ENCODE measurements around the gene DUSP22. TPM values are rescaled to one million over a fixed set of nuclear protein-coding genes. Genes with fewer than 3 reads are reported as not detected.
"Not testable (repeated sequence)": the region's sequence is repeated elsewhere in the genome, so short reads cannot be mapped to it uniquely, and the experiment has no call there.

Gene DUSP22, protein sequence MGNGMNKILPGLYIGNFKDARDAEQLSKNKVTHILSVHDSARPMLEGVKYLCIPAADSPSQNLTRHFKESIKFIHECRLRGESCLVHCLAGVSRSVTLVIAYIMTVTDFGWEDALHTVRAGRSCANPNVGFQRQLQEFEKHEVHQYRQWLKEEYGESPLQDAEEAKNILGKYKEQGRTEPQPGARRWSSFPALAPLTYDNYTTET
- 24.2 TPM for polyA plus RNA-seq (ENCODE audit: insufficient read length)

DNA sequence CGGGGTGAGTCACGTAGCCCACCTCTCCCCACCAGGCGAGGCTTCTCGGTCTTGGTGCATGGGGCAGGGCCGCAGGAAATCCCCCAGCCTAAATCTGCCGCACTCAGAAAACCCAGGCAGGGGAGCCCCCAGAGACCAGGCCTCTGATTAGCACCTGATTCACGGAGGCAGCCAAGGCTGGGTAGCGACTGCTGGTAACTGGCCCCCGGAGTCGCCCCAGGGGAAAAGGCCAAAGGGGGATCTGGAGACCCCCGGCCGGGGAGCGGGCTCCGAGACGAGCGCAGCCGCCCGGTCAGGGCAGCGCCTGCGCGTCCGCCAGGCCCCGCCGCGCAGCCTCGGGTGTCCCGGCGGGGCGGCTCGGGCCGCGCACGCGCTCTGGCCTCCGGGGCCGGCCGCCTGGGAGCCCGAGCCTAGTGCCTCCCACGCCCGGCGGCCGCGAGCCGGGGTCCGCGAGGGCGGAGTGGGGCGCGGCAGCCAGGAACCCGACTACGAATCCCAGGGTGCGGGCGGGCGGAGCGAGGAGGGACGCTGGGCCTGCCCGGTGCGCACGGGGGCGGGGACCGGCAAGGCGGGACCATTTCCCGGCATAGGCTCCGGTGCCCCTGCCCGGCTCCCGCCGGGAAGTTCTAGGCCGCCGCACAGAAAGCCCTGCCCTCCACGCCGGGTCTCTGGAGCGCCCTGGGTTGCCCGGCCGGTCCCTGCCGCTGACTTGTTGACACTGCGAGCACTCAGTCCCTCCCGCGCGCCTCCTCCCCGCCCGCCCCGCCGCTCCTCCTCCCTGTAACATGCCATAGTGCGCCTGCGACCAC, at the start of gene DUSP22:
Gene DUSP22 (plus strand): TSS at position 791 of the 809 bp plus-strand sequence. CDS start 53 bp downstream, outside the sequence.
- no peak for DNase-seq (ENCODE audit: low read depth)

DNA sequence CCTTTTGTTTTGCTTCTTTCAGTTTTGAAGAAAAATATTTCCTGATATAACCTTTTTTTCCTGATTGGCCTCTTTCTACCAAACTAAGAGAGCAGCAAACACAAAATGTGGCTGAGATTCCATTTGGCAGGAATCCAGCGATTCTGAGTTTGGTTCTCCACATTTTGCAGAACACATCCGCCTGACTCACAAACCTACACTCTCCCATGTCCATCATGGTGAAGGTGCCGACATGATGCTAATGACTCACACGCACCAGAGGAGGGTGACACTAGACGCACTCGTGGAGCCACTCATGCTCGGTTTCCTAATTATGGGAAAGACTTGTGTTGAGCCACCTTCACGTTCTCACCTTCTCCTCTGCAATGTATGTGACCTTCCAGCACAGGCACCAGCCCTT, 45.9 kb upstream of the DUSP22 start:
- DNase-seq (ENCODE audit: low read depth) = no peak

- no peak for DNase-seq (ENCODE audit: low read depth)
Observed at GRCh38 chr6:247351-247750, 44.9 kb upstream of the DUSP22 start.

DNA sequence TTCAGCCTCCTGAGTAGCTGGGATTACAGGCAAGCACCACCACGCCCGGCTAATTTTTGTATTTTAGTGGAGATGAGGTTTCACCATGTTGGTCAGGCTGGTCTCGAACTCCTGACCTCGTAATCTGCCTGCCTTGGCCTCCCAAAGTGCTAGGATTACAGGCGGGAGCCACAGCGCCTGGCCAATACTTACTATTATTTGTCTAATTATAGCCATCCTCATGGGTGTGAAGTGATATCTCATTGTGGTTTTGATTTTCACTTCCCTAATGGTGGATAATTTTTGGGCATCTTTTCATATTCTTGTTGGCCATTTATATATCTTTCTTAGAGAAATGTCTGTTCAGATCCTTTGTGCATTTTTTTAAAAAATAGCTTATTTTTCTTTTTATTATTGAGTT, 44.2 kb upstream of the DUSP22 start:
- not testable (repeated sequence) for DNase-seq (ENCODE audit: low read depth)

GRCh38 chr6:250676-251075, 41.6 kb upstream of the DUSP22 start:
- no peak for DNase-seq (ENCODE audit: low read depth)

- no peak for DNase-seq (ENCODE audit: low read depth)
Observed at GRCh38 chr6:251920-252319, 40.4 kb upstream of the DUSP22 start.

DNA sequence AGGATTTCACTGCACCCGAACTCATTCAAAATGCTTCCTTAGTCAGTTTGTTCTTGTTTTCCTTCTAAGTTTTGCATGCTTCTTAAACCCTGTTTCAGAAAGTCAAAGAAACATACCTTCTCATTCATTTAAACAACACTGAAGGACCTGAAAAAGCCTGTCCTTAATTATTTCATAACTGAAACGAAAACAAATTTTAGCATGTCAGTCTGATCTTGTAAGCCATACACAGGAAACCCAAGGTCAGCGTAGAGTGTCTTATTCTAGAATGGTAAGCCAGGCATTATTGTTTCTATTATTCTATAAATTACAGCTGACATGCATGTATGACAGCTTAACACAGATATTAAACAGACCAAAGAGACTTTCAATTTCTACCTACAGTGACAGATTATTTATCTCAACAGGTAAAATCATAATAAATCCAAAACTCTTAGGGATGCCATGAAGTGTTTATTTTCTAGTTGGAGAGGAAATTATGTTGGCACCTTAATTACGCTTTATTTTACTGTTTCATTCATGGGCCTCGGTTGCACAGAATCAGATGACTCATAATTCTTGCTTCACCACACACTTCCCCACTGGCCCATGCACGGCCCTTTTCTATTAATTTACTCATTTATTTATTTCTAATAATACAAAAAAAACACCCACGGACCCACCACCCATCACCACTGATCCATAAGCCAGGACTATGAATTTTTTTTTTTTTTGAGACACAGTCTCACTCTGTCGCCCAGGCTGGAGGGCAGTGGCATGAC, 39.3 kb upstream of the DUSP22 start:
- no peak for DNase-seq (ENCODE audit: low read depth)

GRCh38 chr6:254016-254415, 38.3 kb upstream of the DUSP22 start:
- DNase-seq (ENCODE audit: low read depth) = no peak

DNA sequence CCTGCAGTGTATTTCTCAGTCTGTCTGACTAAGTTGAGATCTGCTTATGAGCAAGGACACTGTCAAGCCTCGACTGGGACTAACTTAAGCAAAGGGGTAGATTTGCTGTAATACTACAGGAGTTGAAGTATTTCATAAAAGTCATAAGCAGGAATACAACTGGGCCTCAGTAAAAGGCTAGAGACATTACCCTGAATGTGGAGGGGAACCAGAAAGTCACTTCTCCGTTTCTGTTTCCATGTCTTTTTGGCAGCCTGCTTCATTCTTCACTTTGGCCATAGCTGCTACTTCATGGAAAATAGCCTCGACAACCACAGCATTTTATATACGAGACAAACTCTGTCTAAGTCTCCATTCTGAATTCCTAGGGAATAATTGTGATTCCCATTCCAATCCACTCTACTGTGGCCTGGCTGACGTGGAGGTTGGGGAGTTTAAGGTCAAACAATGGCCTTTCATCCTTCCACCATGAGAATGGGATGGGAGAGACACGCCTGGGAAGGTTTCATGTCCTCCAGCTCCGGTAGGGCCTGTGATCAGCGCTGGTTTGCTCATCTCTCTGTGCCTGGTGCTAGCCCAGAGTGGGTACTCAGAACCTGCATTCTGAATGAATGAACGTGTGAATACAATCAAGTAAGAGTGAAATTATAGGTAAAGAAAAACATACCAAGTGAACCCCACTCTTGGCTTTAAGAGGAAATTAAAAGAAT, 37.1 kb upstream of the DUSP22 start:
- no peak for DNase-seq (ENCODE audit: low read depth)

DNA sequence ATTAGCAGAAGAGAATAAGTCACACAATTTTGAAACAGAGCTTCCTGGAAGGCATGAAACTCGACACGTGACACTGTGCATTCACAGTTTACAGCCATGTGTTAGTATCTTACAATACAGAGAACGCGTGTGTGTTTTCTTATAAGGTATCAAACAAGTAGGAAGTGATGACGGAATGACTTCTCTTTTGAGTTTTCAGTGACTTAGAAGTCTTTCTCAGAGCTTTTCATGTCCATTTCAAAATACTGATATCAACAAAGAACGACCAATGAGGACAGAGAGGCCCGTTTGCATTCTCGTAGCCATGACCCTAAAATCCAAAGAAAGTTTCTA, 36.6 kb upstream of the DUSP22 start:
- DNase-seq (ENCODE audit: low read depth) = no peak

- no peak for DNase-seq (ENCODE audit: low read depth)
Observed at GRCh38 chr6:256169-256568, 36.1 kb upstream of the DUSP22 start.

DNA sequence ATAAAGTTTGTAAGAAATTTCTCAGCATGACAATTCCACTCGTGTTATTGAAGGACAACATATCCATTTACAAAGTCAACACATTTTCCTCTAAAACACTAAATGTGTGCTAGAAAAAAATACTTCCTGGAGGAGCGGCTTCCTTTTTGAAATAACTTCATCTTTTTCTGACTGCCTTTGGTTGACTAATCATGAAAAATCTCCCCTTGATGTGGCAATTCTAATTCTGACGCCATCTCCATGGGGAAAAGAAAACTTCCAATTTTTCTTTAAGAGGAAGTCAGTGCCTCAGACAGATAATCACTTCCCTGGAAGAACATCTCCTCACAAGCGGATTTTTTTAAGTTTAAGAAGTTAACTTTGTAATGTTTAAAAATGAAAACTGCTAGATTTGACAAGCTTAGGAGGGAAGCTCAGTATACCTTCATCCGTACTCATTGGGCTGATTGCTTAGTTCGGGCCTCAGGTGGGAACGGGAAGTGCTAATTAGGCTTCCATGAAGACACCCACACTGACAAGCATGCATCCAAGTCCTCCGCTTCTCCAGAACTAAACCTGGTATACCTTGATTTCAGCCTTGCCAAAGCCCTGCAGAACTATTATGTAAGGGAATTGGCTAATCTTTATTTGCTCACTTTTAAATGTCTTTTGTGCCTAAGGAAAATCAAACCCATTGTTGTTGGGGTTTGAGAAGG, 35.1 kb upstream of the DUSP22 start:
- no peak for DNase-seq (ENCODE audit: low read depth)

DNA sequence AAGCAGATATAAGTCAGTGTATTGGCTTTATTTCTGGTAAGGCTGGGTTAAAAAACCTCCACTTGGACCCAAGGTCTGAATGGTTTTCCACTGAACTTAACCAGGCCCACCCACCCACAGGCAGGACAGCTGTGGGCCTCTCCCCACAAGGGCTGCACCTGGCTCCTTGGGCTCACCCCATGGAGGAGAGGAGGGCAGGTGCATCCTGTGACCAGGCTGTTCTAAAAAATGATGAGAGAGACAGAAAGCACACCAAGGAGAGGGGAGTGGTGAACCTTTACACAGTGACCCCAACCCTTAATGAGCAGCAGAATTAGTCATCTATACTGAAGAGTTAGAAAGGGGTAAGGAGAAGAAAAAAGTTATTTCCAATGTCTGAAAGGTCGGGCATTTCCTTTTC, 34.5 kb upstream of the DUSP22 start:
- DNase-seq (ENCODE audit: low read depth) = no peak

GRCh38 chr6:259316-259715, 33.0 kb upstream of the DUSP22 start:
- DNase-seq (ENCODE audit: low read depth) = no peak

- DNase-seq (ENCODE audit: low read depth) = no peak
Observed at GRCh38 chr6:259901-260508, 32.3 kb upstream of the DUSP22 start.

- DNase-seq (ENCODE audit: low read depth) = no peak
Observed at GRCh38 chr6:264626-265025, 27.7 kb upstream of the DUSP22 start.

DNA sequence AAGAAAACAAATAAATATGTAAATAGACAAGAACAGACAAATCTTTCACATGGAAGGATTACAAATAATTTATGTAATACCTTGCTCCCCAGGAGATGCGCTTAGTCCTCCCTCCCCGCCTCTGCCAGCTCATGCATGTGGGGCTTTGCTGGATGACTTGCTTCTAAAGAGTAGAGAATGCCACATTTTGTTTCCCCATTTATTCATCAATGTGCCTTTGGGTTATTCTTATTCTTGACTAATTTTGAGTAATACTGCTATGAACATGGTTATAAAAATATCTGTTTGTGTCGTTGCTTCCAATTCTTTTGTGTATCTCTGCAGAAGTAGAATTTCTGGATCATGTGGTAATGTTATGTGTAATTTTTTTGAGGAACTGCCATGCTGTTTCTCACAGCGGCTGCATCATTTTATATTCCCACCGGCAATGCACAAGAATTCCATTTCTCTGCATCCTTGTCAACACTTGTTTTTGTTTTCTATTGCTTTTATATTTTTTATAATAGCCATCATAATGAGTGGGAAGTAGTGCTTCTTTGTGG, 23.8 kb upstream of the DUSP22 start:
- DNase-seq (ENCODE audit: low read depth) = no peak

DNA sequence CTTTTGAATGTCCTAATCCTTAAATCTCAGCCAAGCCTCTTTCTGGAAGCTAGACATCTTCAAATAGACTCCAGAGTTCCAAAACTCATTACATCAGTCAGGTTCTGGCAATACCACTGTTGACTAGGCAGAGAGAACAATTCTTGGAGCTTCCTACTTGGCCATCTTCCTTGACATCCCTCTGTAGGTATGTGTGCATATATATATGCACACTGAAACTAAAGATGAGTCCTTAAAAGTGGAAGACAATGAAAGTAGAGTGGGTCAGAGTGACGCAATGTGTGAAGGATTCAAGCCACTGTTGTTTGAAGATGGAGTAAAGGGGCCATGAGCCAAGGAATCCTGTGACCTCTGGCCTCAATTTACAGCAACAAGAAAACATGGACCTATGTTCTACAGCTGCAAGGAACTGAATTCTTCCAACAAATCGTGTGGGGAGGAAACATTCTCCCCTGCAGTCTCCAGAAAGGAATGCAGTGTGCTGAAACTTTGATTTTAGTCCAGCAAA, 18.7 kb upstream of the DUSP22 start:
- peak; percentile 86 for DNase-seq (ENCODE audit: low read depth)

- DNase-seq (ENCODE audit: low read depth) = no peak
Observed at GRCh38 chr6:277746-278145, 14.5 kb upstream of the DUSP22 start.

DNA sequence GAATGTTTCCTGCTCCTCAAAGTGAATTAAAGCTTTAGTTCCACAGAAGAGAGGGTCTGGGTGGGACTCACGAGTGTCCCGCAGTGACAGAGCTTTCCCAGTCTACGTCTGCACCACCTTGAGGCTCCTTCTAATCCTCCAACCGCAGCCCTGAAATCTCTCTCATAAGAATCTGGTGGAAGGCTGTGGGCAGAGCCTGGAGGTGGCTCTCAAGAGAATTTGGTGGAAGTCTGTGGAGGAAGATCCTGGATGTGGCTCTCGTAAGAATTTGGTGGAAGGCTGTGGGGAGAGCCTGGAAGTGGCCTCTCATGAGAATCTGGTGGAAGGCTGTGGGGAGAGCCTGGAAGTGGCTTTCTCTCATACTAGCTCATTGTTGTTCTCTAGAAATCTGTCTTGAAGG, 13.8 kb upstream of the DUSP22 start:
- DNase-seq (ENCODE audit: low read depth) = no peak
